GM19463 (cell line): ENCODE measurements around the gene FCHSD2.

Experiments used
- ATAC-seq: cut with Tn5 transposase; IDR thresholded peaks from one replicate; pipeline ENCODE4 v1.9.1; 2021; ENCODE audit warnings: mild to moderate bottlenecking, moderate library complexity; ENCODE audit not compliant: unreplicated experiment

FCHSD2 gene

DNA sequence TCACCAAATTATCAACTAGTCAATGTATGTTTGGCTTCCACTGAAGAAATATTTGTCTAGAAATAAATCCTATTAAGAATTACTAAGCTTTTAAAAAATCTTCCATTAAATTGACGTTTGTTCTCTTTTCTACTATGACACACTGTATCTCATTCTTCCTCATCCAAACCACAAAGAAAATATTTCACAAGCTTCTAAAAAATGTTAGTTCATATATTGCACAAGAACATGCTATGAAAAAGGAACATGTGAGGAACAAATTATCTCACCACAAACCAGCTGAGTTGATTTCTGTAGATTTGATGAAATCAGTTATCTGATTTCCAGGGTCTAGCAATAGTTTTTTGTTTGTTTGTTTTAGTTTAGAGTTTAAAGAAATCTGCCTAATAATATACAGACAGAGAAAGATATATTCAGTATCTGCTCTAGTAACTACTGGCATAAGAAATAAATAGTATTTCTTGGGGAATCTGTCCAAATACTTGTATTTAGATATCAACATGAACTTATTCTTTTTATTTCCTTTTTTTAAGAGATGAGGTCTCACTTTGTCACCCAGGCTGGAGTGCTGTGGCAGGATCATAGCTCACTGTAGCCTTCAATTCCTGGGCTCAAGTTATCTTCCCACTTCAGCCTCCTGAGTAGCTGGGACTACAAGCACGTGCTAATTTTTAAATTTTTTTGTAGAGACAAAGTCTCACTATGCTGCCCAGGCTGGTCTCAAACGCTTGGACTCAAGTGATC, 166.2 kb downstream of the FCHSD2 start:
- no peak for ATAC-seq

GRCh38 chr11:72974487-72975205, 167.5 kb downstream of the FCHSD2 start:
- ATAC-seq, result no peak

GRCh38 chr11:72972496-72973128, 169.5 kb downstream of the FCHSD2 start:
- ATAC-seq, result no peak

DNA sequence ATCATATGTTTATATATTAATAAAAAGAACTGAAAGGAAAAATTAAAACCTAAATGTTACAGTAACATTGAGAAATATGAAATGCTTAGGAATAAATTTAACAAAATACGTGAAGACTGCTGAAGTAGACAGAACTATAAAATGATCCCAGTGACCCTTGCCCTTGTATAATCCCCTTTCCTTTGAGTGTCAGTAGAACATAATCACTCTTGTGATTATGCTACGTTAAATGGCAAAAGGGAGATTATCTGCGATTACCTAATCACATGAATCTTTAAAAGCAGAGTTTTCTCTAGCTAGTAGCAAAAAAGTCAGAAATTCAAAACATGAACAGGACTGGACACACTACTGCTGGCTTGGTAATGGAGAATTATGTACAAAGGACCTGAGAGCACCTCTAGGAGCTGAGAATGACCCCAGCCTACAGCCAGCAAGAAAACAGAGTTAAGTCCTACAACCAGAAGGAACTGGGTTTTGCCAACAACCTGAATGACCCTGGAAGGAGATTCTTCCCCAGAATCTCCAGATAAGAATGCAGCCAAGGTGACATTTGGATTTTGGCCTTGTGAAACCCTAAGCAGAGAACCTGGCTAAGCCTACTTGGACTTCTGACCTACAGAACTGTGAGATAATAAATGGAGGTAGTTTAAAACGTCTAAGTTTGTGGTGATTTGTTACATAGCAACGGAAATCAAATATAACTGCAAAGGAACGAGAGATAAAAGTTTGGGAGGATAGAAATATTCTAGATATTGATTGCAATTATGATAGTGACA, 170.7 kb downstream of the FCHSD2 start:
- no peak for ATAC-seq

- ATAC-seq, result no peak
Observed at GRCh38 chr11:72970557-72971118, 171.5 kb downstream of the FCHSD2 start.

DNA sequence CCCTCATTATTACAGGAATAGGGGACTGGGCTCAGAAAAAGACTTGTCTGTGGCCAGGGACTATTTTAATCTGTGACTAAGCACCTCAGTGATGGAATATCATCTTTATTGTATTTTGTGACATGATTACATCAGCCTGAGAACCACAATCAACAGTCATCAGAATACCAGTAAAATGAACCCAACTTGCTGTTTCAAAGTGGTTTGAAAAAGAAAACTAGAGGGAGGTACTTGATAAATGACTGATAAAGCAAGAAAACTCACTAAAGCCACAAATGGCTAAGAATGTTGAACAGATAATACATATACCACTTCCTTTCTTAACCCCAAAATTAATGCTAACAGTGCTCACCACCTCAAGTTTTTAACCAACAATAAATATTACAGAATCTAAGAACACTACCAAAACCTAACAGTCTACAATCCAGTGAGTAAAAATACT, 172.2 kb downstream of the FCHSD2 start:
- peak; percentile 74 for ATAC-seq

DNA sequence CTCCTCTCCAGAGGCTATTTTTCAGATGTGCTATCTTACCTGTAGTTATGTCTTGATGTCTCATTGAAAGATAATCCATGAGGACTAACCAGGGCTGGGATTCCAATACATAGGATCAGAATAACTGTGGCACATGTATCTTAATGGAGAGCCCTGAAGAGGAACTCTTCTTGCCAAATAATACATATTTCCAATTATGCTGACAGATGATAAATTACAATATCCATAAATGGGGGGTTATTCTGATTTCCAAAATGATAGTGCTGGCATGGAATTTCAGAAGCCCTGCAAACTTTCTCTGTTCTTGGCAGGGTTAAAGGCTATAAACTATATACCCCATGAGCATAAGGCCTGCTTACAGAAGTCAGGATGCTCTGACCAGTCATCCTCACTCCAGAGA, 173.7 kb downstream of the FCHSD2 start:
- ATAC-seq, result no peak

DNA sequence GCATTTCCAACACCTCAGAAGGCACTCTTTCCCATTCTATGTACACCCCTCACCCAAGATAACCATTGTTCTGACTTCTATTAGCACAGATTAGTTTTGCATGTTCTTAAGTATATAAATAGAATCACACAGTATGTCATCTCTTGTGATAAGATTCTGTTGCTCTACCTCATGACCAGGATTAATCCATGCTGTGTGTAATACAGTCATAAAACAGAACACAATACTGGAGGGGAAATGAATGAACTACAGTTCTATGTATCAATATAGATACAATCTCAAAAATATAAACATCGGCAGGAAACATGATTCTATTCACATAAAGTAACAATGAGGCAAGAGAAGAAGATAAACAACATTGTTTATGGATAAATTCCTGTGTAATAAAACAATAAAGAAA, 176.4 kb downstream of the FCHSD2 start:
- no peak for ATAC-seq

GRCh38 chr11:72962717-72963116, 179.4 kb downstream of the FCHSD2 start:
- no peak for ATAC-seq

GRCh38 chr11:72962084-72962483, 180.0 kb downstream of the FCHSD2 start:
- ATAC-seq, result no peak

GRCh38 chr11:72959998-72960731, 182.0 kb downstream of the FCHSD2 start:
- ATAC-seq, result no peak

DNA sequence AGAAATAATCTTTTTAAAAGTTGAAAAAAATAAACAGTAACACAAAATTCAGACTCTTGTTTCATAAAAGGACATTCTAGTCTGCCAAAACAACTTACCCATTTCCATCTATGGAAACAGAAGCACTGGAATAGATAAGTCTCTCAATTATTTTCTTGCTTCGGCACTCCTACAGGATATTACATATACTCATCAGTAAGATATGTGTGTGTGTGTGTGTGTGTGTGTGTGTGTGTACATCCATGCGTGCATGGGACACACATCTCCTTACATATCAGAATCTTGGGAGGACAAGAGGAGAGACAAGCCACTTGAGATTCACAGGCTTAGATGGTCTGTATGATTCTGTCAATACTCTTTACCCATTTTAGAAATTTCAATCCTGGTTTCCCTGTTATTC, 183.3 kb downstream of the FCHSD2 start:
- no peak for ATAC-seq

- ATAC-seq, result no peak
Observed at GRCh38 chr11:72955466-72955865, 186.7 kb downstream of the FCHSD2 start.

DNA sequence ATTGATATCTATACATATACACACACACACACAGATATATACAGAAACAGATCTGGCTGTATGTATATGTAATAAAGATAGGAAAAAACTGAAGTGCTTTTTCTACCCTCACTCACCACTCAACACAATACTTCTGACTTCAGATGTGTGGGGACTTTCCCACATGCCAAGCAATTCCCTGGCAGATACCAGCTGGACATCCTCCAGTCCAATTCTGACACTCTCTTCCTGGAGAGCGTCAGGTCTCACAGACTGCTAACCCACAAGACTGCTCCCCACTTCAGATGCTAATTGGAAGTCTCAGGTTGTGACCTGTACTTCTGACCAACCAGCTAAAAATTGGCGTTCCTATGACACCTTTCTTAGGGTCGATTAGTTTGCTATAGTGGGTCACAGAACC, 187.3 kb downstream of the FCHSD2 start:
- no peak for ATAC-seq

DNA sequence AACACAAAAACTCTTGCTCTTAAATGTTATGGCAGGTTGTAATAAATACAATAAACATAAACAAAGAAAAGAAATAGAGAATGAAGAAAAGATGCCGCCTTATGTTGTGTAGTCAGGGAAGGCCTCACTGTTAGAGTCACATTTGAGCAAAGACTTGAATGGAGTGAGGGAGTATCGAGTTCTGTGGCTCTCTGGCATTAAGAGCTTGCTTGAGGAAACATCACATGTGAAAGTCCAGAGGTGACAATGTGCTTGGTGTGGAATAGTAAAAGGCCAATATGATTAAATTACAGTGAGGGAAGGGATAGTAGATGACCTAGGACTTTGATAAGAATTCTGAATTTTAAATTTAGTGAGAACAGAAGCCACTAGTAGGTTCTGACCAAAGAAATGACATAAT, 188.5 kb downstream of the FCHSD2 start:
- no peak for ATAC-seq

DNA sequence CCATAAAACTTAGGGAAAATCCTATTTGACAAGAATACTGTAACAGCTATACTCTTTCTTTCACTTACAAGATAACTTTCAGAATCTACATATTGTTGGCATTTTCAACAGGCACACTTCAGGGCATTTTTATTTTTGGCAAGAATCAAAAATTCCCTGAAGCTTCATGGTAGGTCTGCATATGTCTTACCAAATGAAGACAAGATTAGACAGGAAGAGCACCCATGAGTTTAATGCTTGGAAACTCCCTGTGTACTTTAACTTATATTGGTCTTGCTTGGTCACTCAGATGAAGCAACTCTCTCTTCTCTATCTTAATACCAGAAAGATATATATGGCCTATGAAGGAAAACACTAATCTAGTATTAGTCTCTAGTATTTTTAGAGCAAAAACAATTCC, 190.2 kb downstream of the FCHSD2 start:
- ATAC-seq, result no peak

DNA sequence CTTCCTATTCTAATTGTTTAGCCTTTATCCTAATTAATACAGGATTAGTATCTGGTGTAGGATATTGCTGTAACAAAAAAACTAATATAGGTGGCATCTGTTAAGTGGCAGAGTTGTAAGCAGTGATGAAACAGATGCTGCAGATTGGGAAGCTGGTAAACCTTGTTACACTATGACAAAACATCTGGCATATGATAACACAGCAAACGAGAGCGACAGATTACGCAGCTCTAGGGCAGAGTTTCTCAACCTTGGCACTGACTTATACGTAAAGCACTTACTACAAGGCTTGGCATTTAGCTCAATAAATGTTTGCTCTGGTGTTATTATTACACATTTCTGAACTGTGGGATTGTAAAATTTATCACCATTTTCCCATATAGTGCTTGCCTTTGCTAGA, 190.9 kb downstream of the FCHSD2 start:
- no peak for ATAC-seq

DNA sequence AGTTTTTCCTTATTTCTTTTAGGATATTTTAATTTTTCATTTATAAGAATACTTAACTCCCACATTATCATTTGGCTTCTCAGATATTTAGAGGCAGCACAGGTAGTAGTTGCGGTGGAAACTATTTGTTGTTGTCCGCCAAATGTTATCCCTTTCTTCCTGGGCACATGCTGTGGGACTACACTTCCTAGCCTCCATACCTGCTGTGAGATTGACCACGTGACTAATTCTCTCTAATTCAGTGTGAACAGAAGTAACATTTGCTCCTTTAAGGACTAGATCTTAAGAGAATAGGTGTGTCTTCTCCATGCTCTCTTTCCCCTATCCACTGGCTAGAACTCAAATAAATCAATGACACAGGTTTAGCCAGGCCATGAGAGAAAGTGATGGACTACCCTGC, 191.4 kb downstream of the FCHSD2 start:
- ATAC-seq, result no peak

DNA sequence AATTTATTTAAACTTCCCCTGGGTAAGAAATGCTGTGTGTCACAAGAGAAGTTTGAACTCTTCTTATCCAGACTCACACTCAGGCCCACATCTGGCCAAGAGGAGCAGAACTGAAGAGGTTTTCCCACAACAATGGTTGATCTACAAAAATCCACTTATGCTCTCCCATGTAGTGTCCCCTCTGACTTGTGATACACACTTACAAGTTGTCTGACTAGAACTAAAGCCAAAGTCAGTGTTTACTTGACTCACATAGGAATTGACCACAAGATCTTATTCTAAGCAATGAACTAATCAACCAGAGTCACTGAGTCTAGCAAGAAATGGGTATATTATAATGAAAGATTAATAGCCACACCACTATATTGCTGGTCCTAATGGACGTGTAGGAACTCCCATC, 194.9 kb downstream of the FCHSD2 start:
- no peak for ATAC-seq

DNA sequence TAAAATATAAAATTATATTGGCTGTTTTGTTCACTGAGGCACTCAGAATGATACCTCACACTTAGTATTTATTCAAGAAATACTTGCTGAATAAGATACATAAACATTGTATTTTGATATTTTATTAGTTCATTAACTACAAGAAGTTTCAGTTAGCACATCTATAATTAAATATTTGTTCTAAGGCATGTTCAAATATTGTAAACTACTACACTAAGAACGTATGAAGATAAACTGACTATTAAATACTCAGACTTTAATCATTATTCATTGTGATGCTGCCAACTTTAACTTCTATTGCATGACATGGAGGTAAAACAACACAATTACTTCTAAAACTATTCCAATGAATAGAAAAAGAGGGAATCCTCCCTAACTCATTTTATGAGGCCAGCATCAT, 198.5 kb downstream of the FCHSD2 start:
- no peak for ATAC-seq
